ENCODE data around the gene CASKIN2. TPM values are rescaled to one million over a fixed set of nuclear protein-coding genes. Genes with fewer than 3 reads are reported as not detected.

The CASKIN2 gene
- total and polyA plus RNA-seq, 2 of the 4 experiments (the other 2 are of a cell fraction): 2.9 to 6.9 TPM

GRCh38 chr17:75450270-75450669 lies 65.1 kb downstream of the CASKIN2 start:
- Histone ChIP-seq H2BK5ac (ENCODE audit: low read depth, low read length, poor library complexity, severe bottlenecking) (peak overlapping the region; percentile 77), H2BK120ac (ENCODE audit: low read depth, low read length) (peak overlapping the region; percentile 37; the same call in 1 of the 2 replicates), H3K27me3 (ENCODE audit: control insufficient read depth, insufficient read depth, low read length) (no peaks in the 10 kb centered on the region), H3K9me1 (ENCODE audit: insufficient read depth, low read length) (peaks cover 4% of the 10 kb centered on the region), H3K9me3 (ENCODE audit: control insufficient read depth, insufficient read depth, low read length) (no peaks in the 10 kb centered on the region), H3K4me3 (ENCODE audit: insufficient read depth, low read depth, low read length) (no peak overlapping the region), H3K18ac (ENCODE audit: low read depth, low read length) (peak overlapping the region; percentile 33; the same call in 1 of the 2 replicates), H3K4me2 (ENCODE audit: low read depth, low read length) (no peak overlapping the region), H3K36me3 (ENCODE audit: control insufficient read depth, insufficient read depth, low read length) (no peaks in the 10 kb centered on the region), H3K14ac (replicated peaks; ENCODE audit: low read depth, low read length) (no peak overlapping the region), H3K4me1 (ENCODE audit: control insufficient read depth, insufficient read depth, low read length) (peaks cover 3% of the 10 kb centered on the region), H4K91ac (ENCODE audit: insufficient read depth, low read depth, low read length) (no peak overlapping the region; the same call in 1 of the 2 replicates), H2AK5ac (ENCODE audit: low read depth, low read length) (no peak overlapping the region), H4K20me1 (ENCODE audit: insufficient read depth, low read length) (no peaks in the 10 kb centered on the region), H3K79me1 (ENCODE audit: low read depth in 1 of 2, low read length in 2 of 2) (0 out of 4 replicates have a peak, but pooled peaks cover 0 to under 1% of the 10 kb centered on the region in 2 experiments), H2BK20ac (ENCODE audit: low read depth, low read length) (no peak overlapping the region; the same call in 1 of the 2 replicates), H3K23ac (ENCODE audit: low read depth, low read length) (0 out of 2 replicates have a peak overlapping the region, but pooled peaks have one; percentile 31), H2AK9ac (replicated peaks; ENCODE audit: low read depth, low read length, poor library complexity) (no peak overlapping the region), H2AFZ (replicated peaks; ENCODE audit: low read length, poor library complexity) (peak overlapping the region; percentile 0), H3K4ac (ENCODE audit: low read depth, low read length) (peak overlapping the region; percentile 50; the same call in 1 of the 2 replicates), H2BK15ac (ENCODE audit: low read depth, low read length) (no peak overlapping the region), H3K56ac (ENCODE audit: extremely low read depth, insufficient read depth, low read length) (no peak overlapping the region), H3K9ac (ENCODE audit: low read depth, low read length) (no peak overlapping the region), H4K5ac (ENCODE audit: low read depth, low read length) (no peak overlapping the region), H4K8ac (ENCODE audit: low read depth in 2 of 2, low read length in 2 of 2) (no peak overlapping the region; a peak in 1 of 4 replicates), H3K27ac (ENCODE audit: insufficient read depth, low read length) (no peak overlapping the region)
- intact Hi-C loops (cut with micrococcal nuclease): no loop called here
- dilution Hi-C loops (cut with HindIII; ENCODE audit: low sequenced_read_pairs, unreplicated experiment): no loop called here
- BruUV-seq (replicated peaks): no TSS peak
- in situ Hi-C loops (cut with MboI; ENCODE audit: low sequenced_read_pairs): no loop called here
- ATAC-seq (ENCODE audit: low read depth) (peak; percentile 71), DNase-seq (peak; percentile 70)
- WGBS, 2 experiments (ENCODE audit: extremely low coverage in 2 of 2, insufficient read length in 1 of 2): no CpG with 5 or more reads among the region's 4 CpGs
- TF ChIP-seq RAD21 (IDR thresholded peaks at IDR 0.05; ENCODE audit: low read length) (no peak), MXI1 (IDR thresholded peaks at IDR 0.05; ENCODE audit: borderline replicate concordance, low read depth, low read length) (no peak), CEBPB (IDR thresholded peaks at IDR 0.05; ENCODE audit: low read depth, low read length) (no peak), CTCF (conservative IDR thresholded peaks at IDR 0.05; ENCODE audit: low read depth, low read length) (no peak), ELK1 (IDR thresholded peaks at IDR 0.05; ENCODE audit: borderline replicate concordance, low read depth, low read length) (no peak), BHLHE40 (IDR thresholded peaks at IDR 0.05; ENCODE audit: low read depth, low read length) (0 out of 2 replicates have a peak, but pooled peaks have one; percentile 22), RFX5 (IDR thresholded peaks at IDR 0.05; ENCODE audit: low read depth, low read length) (no peak), USF2 (IDR thresholded peaks at IDR 0.05; ENCODE audit: low read depth, low read length) (no peak), RCOR1 (IDR thresholded peaks at IDR 0.05; ENCODE audit: insufficient replicate concordance, low read length) (peak; percentile 63), CHD1 (IDR thresholded peaks at IDR 0.05; ENCODE audit: low read depth, low read length) (no peak), MAZ (IDR thresholded peaks at IDR 0.05; ENCODE audit: borderline replicate concordance, low read depth, low read length) (no peak)
- ChIA-PET POLR2A (ENCODE audit: unreplicated experiment) (no interaction called here), CTCF (no interaction called here)

Data from IMR-90 (cell line).